Hepatocyte (in vitro differentiated cells): ENCODE results near the gene OR9I1. TPM values are rescaled to one million over a fixed set of nuclear protein-coding genes. Genes with fewer than 3 reads are reported as not detected.

Source experiments
- polyA plus RNA-seq: library from polyadenylated mRNA; unstranded; fragments of >200 nt; fragmentation: Nextera tagmentation; extraction: Ambion mirVana; gene quantifications from 2 replicates; pipeline ENCODE4 v1.2.1, GENCODE V29; 2016
- total RNA-seq: library from RNA; depleted of rRNA; stranded (reverse); fragments of >200 nt; gene quantifications from 2 replicates; pipeline ENCODE4 v1.2.3, GENCODE V29; 2014

OR9I1 gene
- total and polyA plus RNA-seq, 2 experiments from 2014 or later: not detected

Other genes starting within 250 kb of the OR9I1 start
- not detected in 2 replicates for gene OR9Q1, start 101.6 kb downstream of the OR9I1 start, total RNA-seq
- not detected in 2 replicates for gene OR9Q1, start 101.6 kb downstream of the OR9I1 start, polyA plus RNA-seq
- gene OR6Q1, start 94.6 kb downstream of the OR9I1 start, total RNA-seq: not detected in 2 replicates
- not detected in 2 replicates for gene OR6Q1, start 94.6 kb downstream of the OR9I1 start, polyA plus RNA-seq
- not detected in 2 replicates for gene OR9Q2, start 63.5 kb upstream of the OR9I1 start, total RNA-seq
- not detected in 2 replicates for gene OR9Q2, start 63.5 kb upstream of the OR9I1 start, polyA plus RNA-seq
- not detected in 2 replicates for gene OR1S2, start 78.6 kb upstream of the OR9I1 start, total RNA-seq
- gene OR1S2, start 78.6 kb upstream of the OR9I1 start, polyA plus RNA-seq: not detected in 2 replicates
- gene OR1S1, start 87.2 kb upstream of the OR9I1 start, total RNA-seq: not detected in 2 replicates
- not detected in 2 replicates for gene OR1S1, start 87.2 kb upstream of the OR9I1 start, polyA plus RNA-seq
- gene OR10Q1, start 103.4 kb upstream of the OR9I1 start, total RNA-seq: 0.23 TPM in 1 of 2 replicates, not detected in the other
- not detected in 2 replicates for gene OR10Q1, start 103.4 kb upstream of the OR9I1 start, polyA plus RNA-seq
- gene OR10W1, start 142.7 kb upstream of the OR9I1 start, total RNA-seq: not detected in 2 replicates
- not detected in 2 replicates for gene OR10W1, start 142.7 kb upstream of the OR9I1 start, polyA plus RNA-seq
- gene OR5B17, start 233.5 kb upstream of the OR9I1 start, total RNA-seq: not detected in 2 replicates
- gene OR5B17, start 233.5 kb upstream of the OR9I1 start, polyA plus RNA-seq: not detected in 2 replicates